Measurements from ENCODE around the gene PHYHD1.

DNA sequence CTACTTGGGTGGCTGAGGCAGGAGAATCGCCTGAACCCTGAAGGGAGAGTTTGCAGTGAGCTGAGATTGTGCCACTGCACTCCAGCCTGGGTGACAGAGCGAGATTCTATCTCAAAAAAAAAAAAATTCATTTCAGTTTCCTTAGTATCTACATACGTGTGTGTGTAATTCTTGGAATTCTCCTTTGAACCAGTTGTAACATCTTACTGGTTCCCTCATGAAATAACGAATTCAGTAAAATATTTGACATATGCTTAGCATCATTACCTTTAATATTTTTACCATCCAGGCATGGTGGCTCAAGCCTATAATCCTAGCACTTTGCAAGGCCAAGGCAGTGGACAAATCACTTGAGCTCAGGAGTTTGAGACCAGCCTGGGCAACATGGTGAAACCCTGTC lies 8.8 kb downstream of the PHYHD1 start:
- TF ChIP-seq SUZ12 (IDR thresholded peaks at IDR 0.05) (no peak), LEF1 (IDR thresholded peaks at IDR 0.05; ENCODE audit: borderline replicate concordance) (no peak), TARDBP (IDR thresholded peaks at IDR 0.05) (no peak), NFRKB (IDR thresholded peaks at IDR 0.05) (no peak), HDGF (IDR thresholded peaks at IDR 0.05; ENCODE audit: borderline replicate concordance) (no peak), FOXK2 (IDR thresholded peaks at IDR 0.05) (no peak)

All from HEK293T (cell line).